CD4-positive, CD25-positive, alpha-beta regulatory T cell (primary cell): Measurements from ENCODE around the gene SPINK5. TPM values are rescaled to one million over a fixed set of nuclear protein-coding genes. Genes with fewer than 3 reads are reported as not detected.

Experiments
- ATAC-seq, 2 donors: fragments of 150-1000 bp; cut with Tn5 transposase; one replicate each; pipeline ENCODE4 v1.10.0; 2021; ENCODE audit warnings: low read depth in 2 of 2, moderate number of reproducible peaks in 2 of 2, moderate library complexity in 1 of 2
- DNase-seq, 3 donors: peaks; one replicate each; pipeline versions ENCODE4 v3.0.0 to v3.0.0-alpha.2; 2012 to 2022; ENCODE audit warnings: mixed read lengths in 1 of 3
- H3K27ac ChIP-seq: one replicate; pipeline ENCODE4 v1.7.0; 2013; ENCODE audit warnings: mild to moderate bottlenecking, low read length; ENCODE audit not compliant: insufficient read depth, poor library complexity, severe bottlenecking
- H3K27me3 ChIP-seq: one replicate; pipeline ENCODE4 v1.7.0; 2013; ENCODE audit warnings: low read length; ENCODE audit not compliant: control insufficient read depth, insufficient read depth
- H3K36me3 ChIP-seq: one replicate; pipeline ENCODE4 v1.7.0; 2013; ENCODE audit warnings: mild to moderate bottlenecking, low read length, moderate library complexity; ENCODE audit not compliant: control insufficient read depth, insufficient read depth
- H3K4me1 ChIP-seq: 2 replicates; pipeline ENCODE4 v1.7.0; 2013; ENCODE audit warnings: mild to moderate bottlenecking, low read length; ENCODE audit not compliant: insufficient read depth, control insufficient read depth, poor library complexity, severe bottlenecking
- H3K4me3 ChIP-seq: one replicate; pipeline ENCODE4 v1.7.0; 2013; ENCODE audit warnings: low read depth, mild to moderate bottlenecking, low read length, moderate library complexity
- H3K9me3 ChIP-seq, 2 experiments: 1 replicate in 1 of 2; 2 replicates in 1 of 2; pipeline ENCODE4 v1.7.0; 2013; ENCODE audit warnings: low read length in 2 of 2, mild to moderate bottlenecking in 1 of 2, moderate library complexity in 1 of 2; ENCODE audit not compliant: control insufficient read depth in 2 of 2
- H3K27ac Mint-ChIP-seq, 3 donors: one replicate each; pipeline ENCODE4 v1.8.0; 2020 to 2022; ENCODE audit warnings: mild to moderate bottlenecking in 3 of 3, mixed read lengths in 3 of 3, moderate library complexity in 2 of 3
- H3K27me3 Mint-ChIP-seq: one replicate; pipeline ENCODE4 v1.8.0; 2022; ENCODE audit warnings: mild to moderate bottlenecking, mixed read lengths
- H3K36me3 Mint-ChIP-seq: one replicate; pipeline ENCODE4 v1.8.0; 2020; ENCODE audit warnings: mixed read lengths
- H3K4me1 Mint-ChIP-seq, 4 donors: one replicate each; pipeline ENCODE4 v1.8.0; 2020 to 2022; ENCODE audit warnings: mixed read lengths in 4 of 4, mild to moderate bottlenecking in 1 of 4
- H3K4me3 Mint-ChIP-seq, 4 donors: one replicate each; pipeline ENCODE4 v1.8.0; 2020 to 2022; ENCODE audit warnings: mild to moderate bottlenecking in 4 of 4, mixed read lengths in 4 of 4, moderate library complexity in 3 of 4
- H3K9me3 Mint-ChIP-seq, 7 donors: one replicate each; pipeline ENCODE4 v1.8.0; 2020 to 2022; ENCODE audit warnings: mixed read lengths in 7 of 7, mild to moderate bottlenecking in 3 of 7, moderate library complexity in 2 of 7
- polyA plus RNA-seq, 4 donors: library from polyadenylated mRNA; unstranded; fragments of 300-500 nt; fragmentation: Illumina TruSeq; gene quantifications; one replicate each; pipeline ENCODE4 v1.2.3, GENCODE V29; 2021
- total RNA-seq: library from RNA; stranded (reverse); gene quantifications from one replicate; pipeline ENCODE4 v1.2.3, GENCODE V29; 2022

The SPINK5 gene
- total and polyA plus RNA-seq, 5 donors from 2014 or later: not detected

DNA sequence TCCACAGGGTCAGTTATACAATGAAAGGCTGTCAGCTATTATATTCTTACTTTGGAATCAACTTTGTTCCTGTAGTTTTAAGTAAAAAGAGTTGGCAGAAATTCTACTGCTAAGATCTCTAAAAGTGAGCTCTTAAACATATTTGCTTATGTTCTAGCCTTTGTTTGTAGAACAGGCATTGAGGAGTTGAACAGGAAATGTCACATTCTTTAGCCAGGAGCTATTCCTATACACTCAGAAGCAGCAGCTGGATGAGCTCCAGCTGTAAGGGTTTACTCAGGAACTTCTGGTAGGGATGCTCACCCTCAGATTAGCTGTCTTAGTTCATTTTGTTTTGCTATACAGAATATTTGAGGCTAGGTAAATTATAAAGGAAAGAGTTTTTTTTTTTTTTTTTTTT, 82.1 kb downstream of the SPINK5 start:
- ATAC-seq (no peak), DNase-seq (no peak)
- H3K4me1 Mint-ChIP-seq: no peaks in the 10 kb centered on the region
- H3K4me1 ChIP-seq: no peaks in the 10 kb centered on the region
- H3K36me3 Mint-ChIP-seq: no peaks in the 10 kb centered on the region
- peaks cover 0 to 3% (median 0%) of the 10 kb centered on the region in 7 donors for H3K9me3 Mint-ChIP-seq
- no peaks in the 10 kb centered on the region for H3K27me3 Mint-ChIP-seq
- H3K27ac Mint-ChIP-seq: no peak overlapping the region
- H3K4me3 ChIP-seq: no peak overlapping the region
- peaks cover 2% of the 10 kb centered on the region for H3K27me3 ChIP-seq
- no peaks in the 10 kb centered on the region for H3K36me3 ChIP-seq
- H3K4me3 Mint-ChIP-seq: no peak overlapping the region
- no peaks in the 10 kb centered on the region for H3K9me3 ChIP-seq
- no peak overlapping the region for H3K27ac ChIP-seq

DNA sequence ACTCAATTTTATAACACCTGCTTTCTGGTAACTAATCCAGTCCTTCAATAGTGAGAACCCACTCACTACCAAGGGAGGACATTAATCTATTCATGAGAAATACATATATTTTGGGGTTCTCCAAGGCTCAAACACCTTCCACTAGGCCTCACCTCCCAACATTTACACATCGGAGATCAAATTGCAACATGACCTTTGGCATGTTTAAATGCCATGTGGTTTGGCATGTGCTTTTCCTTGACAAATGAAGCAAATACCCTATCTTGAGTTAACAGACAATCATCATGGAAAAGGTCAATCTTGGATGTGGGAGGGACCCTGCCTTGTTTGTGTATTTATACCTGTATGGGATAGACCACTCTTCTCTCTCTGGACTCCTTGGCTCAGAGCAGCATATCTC, 82.7 kb downstream of the SPINK5 start:
- H3K9me3 Mint-ChIP-seq: peaks cover 0 to 3% (median 0%) of the 10 kb centered on the region in 7 donors
- H3K27ac Mint-ChIP-seq: no peak overlapping the region
- no peak overlapping the region for H3K4me3 Mint-ChIP-seq
- DNase-seq: no peak
- Histone ChIP-seq H3K4me3 (no peak overlapping the region), H3K27ac (no peak overlapping the region), H3K36me3 (no peaks in the 10 kb centered on the region), H3K9me3 (no peaks in the 10 kb centered on the region), H3K27me3 (peaks cover 2% of the 10 kb centered on the region), H3K4me1 (no peaks in the 10 kb centered on the region)
- ATAC-seq: no peak
- H3K27me3 Mint-ChIP-seq: no peaks in the 10 kb centered on the region
- H3K36me3 Mint-ChIP-seq: no peaks in the 10 kb centered on the region
- no peaks in the 10 kb centered on the region for H3K4me1 Mint-ChIP-seq

DNA sequence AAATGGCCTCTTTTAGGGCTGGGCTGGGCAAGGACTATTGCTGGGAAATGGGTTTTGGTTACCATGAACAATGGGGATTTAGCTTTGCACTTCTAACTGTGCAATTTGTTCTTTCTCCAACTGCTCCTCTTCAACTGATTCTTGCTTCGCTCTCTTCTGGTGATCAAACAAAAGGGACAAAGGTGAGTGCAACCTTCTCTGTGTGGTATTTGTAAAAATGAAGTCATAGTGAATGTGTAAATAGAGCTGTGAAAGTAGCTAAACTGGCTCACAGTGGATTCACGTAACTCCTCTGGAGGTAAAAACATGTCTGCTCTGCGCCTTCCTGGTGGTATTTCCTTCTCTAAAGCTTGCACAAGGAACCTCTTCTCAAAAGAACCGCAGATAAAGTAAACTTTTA, 83.6 kb downstream of the SPINK5 start:
- H3K4me3 Mint-ChIP-seq: no peak overlapping the region
- no peaks in the 10 kb centered on the region for H3K36me3 Mint-ChIP-seq
- H3K9me3 Mint-ChIP-seq: peaks cover 0 to 3% (median 0%) of the 10 kb centered on the region in 7 donors
- Histone ChIP-seq H3K4me1 (no peaks in the 10 kb centered on the region), H3K36me3 (no peaks in the 10 kb centered on the region), H3K9me3 (no peaks in the 10 kb centered on the region), H3K4me3 (no peak overlapping the region), H3K27ac (no peak overlapping the region), H3K27me3 (peaks cover 2% of the 10 kb centered on the region)
- H3K27me3 Mint-ChIP-seq: peaks cover 7% of the 10 kb centered on the region
- ATAC-seq: no peak
- H3K4me1 Mint-ChIP-seq: no peaks in the 10 kb centered on the region
- no peak for DNase-seq
- no peak overlapping the region for H3K27ac Mint-ChIP-seq

DNA sequence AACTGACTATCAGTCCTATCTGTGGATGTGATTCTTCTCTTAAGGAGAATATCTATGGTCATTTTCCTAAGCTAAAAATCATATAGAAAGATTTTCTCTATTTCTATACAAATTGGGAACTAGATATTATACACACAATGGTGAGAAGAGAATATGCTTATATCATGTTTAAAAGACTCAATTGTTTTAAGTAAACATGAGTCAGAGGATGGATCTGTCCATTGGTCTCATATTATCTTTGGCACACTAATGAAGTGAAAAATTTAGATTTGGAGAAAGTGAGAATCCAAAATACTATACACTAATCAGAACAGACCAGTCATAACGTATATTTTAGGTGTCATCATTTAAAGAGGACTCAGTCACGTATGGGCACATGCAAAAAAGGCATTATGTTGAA, 88.1 kb downstream of the SPINK5 start:
- Histone ChIP-seq H3K27me3 (peaks cover 2% of the 10 kb centered on the region), H3K27ac (no peak overlapping the region), H3K4me3 (no peak overlapping the region), H3K9me3 (no peaks in the 10 kb centered on the region), H3K36me3 (no peaks in the 10 kb centered on the region), H3K4me1 (no peaks in the 10 kb centered on the region)
- Mint-ChIP-seq H3K27me3 (peaks cover 7% of the 10 kb centered on the region), H3K36me3 (no peaks in the 10 kb centered on the region), H3K9me3 (peaks cover 0 to 1% (median 0%) of the 10 kb centered on the region in 7 donors), H3K4me3 (no peak overlapping the region), H3K27ac (no peak overlapping the region), H3K4me1 (no peaks in the 10 kb centered on the region)
- DNase-seq (no peak), ATAC-seq (no peak)

DNA sequence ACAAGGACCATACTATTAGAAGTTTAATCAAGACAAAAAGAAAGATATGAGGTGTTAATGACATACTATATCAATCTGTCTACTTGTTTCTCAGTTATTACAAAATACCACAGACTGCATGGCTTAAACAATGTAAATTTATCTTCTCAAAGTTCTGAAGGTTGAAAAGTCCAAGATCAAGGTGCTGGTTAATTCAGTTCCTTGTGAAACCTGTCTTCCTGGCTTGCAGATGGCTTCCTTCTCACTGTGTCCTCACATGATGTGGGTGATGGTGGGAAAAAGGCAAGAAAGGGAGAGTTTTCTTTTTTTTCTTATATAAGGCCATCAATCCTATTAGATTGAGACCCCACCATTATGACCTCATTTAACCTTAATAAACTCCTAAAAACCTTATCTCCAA, 89.0 kb downstream of the SPINK5 start:
- Mint-ChIP-seq H3K9me3 (peaks cover 0 to 1% (median 0%) of the 10 kb centered on the region in 7 donors), H3K4me3 (no peak overlapping the region), H3K36me3 (no peaks in the 10 kb centered on the region), H3K27ac (no peak overlapping the region), H3K27me3 (peaks cover 7% of the 10 kb centered on the region), H3K4me1 (no peaks in the 10 kb centered on the region)
- Histone ChIP-seq H3K27ac (no peak overlapping the region), H3K9me3 (no peaks in the 10 kb centered on the region), H3K27me3 (no peaks in the 10 kb centered on the region), H3K36me3 (no peaks in the 10 kb centered on the region), H3K4me1 (no peaks in the 10 kb centered on the region), H3K4me3 (no peak overlapping the region)
- DNase-seq: no peak
- no peak for ATAC-seq

DNA sequence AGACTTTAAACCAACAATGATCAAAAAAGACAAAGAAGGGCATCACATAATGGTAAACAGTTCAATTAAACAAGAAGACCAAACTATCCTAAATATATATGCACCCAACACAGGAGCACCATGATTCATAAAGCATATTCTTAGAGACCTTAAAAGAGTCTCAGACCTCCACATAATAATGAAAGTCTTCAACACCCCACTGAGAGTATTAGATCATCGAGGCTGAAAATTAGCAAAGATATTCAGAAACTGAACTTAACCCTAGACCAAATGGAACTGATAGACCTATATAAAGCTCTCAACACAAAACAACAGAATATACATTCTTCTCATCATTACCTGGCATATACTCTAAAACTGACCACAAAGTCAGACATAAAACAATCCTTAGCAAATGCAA, 92.8 kb downstream of the SPINK5 start:
- Histone ChIP-seq H3K4me1 (no peaks in the 10 kb centered on the region), H3K36me3 (no peaks in the 10 kb centered on the region), H3K9me3 (no peaks in the 10 kb centered on the region), H3K4me3 (no peak overlapping the region), H3K27me3 (no peaks in the 10 kb centered on the region), H3K27ac (no peak overlapping the region)
- DNase-seq (no peak), ATAC-seq (no peak)
- Mint-ChIP-seq H3K9me3 (no peaks in the 10 kb centered on the region), H3K4me3 (no peak overlapping the region), H3K36me3 (no peaks in the 10 kb centered on the region), H3K4me1 (no peaks in the 10 kb centered on the region), H3K27ac (no peak overlapping the region), H3K27me3 (peaks cover 7% of the 10 kb centered on the region)

DNA sequence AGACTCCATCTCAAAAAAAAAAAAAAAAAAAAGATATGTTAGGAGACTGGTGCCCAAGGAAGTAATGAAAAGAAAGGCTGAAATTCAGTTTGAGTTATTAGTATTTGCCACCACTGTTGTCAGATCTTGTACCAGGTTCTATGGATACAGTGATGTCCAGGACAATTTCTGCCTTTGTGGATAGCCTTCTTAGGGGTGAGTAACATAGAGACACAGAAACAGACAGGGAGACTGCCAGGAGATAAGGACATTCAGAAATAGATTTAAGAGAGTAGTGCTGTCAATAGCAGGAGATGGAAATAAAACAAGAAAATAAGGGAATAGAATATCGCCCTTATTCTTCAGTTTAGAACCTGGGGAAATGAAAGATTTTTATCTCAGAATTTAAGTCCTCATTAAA, 98.3 kb downstream of the SPINK5 start:
- no peaks in the 10 kb centered on the region for H3K9me3 ChIP-seq
- Mint-ChIP-seq H3K4me3 (no peak overlapping the region), H3K4me1 (peaks cover 0 to 2% (median 0%) of the 10 kb centered on the region in 4 donors), H3K36me3 (no peaks in the 10 kb centered on the region), H3K9me3 (peaks cover 0 to 3% (median 0%) of the 10 kb centered on the region in 7 donors), H3K27ac (no peak overlapping the region), H3K27me3 (no peaks in the 10 kb centered on the region)
- no peak overlapping the region for H3K27ac ChIP-seq
- DNase-seq (no peak), ATAC-seq (no peak)
- no peaks in the 10 kb centered on the region for H3K27me3 ChIP-seq
- H3K4me1 ChIP-seq: no peaks in the 10 kb centered on the region
- no peak overlapping the region for H3K4me3 ChIP-seq
- H3K36me3 ChIP-seq: no peaks in the 10 kb centered on the region

DNA sequence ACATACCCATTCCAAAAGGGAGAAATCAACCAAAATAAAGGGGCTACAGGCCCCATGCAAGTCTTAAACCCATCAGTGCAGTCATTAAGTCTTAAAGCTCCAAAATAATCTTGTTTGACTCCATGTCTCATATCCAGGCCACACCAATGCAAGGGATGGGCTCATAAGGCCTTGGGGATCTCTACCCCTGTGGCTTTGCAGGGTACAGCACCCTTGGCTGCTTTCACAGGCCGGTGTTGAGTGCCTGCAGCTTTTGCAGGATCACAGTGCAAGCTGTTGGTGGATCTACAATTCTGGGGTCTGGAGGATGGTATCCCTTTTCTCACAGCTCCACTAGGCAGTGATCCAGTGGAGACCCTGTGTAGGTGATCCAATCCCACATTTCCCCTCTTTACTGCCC, 99.6 kb downstream of the SPINK5 start:
- Mint-ChIP-seq H3K4me1 (peaks cover 0 to 2% (median 0%) of the 10 kb centered on the region in 4 donors), H3K27me3 (no peaks in the 10 kb centered on the region), H3K27ac (no peak overlapping the region), H3K36me3 (no peaks in the 10 kb centered on the region), H3K9me3 (peaks cover 0 to 3% (median 0%) of the 10 kb centered on the region in 7 donors), H3K4me3 (no peak overlapping the region)
- no peaks in the 10 kb centered on the region for H3K27me3 ChIP-seq
- H3K9me3 ChIP-seq: no peaks in the 10 kb centered on the region
- H3K36me3 ChIP-seq: no peaks in the 10 kb centered on the region
- DNase-seq: no peak
- ATAC-seq: no peak
- H3K4me1 ChIP-seq: no peaks in the 10 kb centered on the region
- no peak overlapping the region for H3K4me3 ChIP-seq
- H3K27ac ChIP-seq: no peak overlapping the region
